SW480 (cell line): ENCODE results near the gene DTD1.
A peak's percentile ranks its signal among the peaks of the same experiment; 100 is the strongest.

Experiments
- DNase-seq: peaks from one replicate; pipeline ENCODE4 v3.0.0-alpha.2; 2016; ENCODE audit warnings: low spot score

DTD1 gene

GRCh38 chr20:18615020-18615650, 27.3 kb downstream of the DTD1 start:
- no peak for DNase-seq

- DNase-seq, result no peak
Measured at GRCh38 chr20:18621004-18621403, 33.1 kb downstream of the DTD1 start.

GRCh38 chr20:18623156-18623910, 35.5 kb downstream of the DTD1 start:
- no peak for DNase-seq

- DNase-seq, result no peak
Measured at GRCh38 chr20:18624948-18625347, 37.1 kb downstream of the DTD1 start.

GRCh38 chr20:18625907-18626655, 38.2 kb downstream of the DTD1 start:
- DNase-seq, result no peak

GRCh38 chr20:18628330-18628920, 40.6 kb downstream of the DTD1 start:
- DNase-seq, result peak; percentile 8

- DNase-seq, result peak; percentile 48
Measured at GRCh38 chr20:18632196-18632789, 44.4 kb downstream of the DTD1 start.

- DNase-seq, result no peak
Measured at GRCh38 chr20:18633411-18633810, 45.6 kb downstream of the DTD1 start.

- DNase-seq, result no peak
Measured at GRCh38 chr20:18634501-18634900, 46.6 kb downstream of the DTD1 start.

GRCh38 chr20:18635380-18635779, 47.5 kb downstream of the DTD1 start:
- DNase-seq, result no peak

- no peak for DNase-seq
Measured at GRCh38 chr20:18637224-18637623, 49.4 kb downstream of the DTD1 start.

GRCh38 chr20:18638768-18639167, 50.9 kb downstream of the DTD1 start:
- no peak for DNase-seq

GRCh38 chr20:18639501-18639979, 51.7 kb downstream of the DTD1 start:
- DNase-seq, result no peak

GRCh38 chr20:18645196-18645745, 57.4 kb downstream of the DTD1 start:
- no peak for DNase-seq

GRCh38 chr20:18645851-18646250, 58.0 kb downstream of the DTD1 start:
- no peak for DNase-seq

- no peak for DNase-seq
Measured at GRCh38 chr20:18647777-18648176, 59.9 kb downstream of the DTD1 start.

GRCh38 chr20:18650224-18650623, 62.4 kb downstream of the DTD1 start:
- DNase-seq, result no peak

- no peak for DNase-seq
Measured at GRCh38 chr20:18653736-18654447, 66.0 kb downstream of the DTD1 start.

- no peak for DNase-seq
Measured at GRCh38 chr20:18654448-18654773, 66.6 kb downstream of the DTD1 start.

GRCh38 chr20:18657575-18657974, 69.7 kb downstream of the DTD1 start:
- DNase-seq, result no peak
